Psoas muscle (tissue), 8 donors: ENCODE results near the gene MARK2. TPM values are rescaled to one million over a fixed set of nuclear protein-coding genes. Genes with fewer than 3 reads are reported as not detected.
"Not testable (repeated sequence)": the region's sequence is repeated elsewhere in the genome, so short reads cannot be mapped to it uniquely, and the experiment has no call there.

Experiments used
- ATAC-seq, 4 donors: fragments of 200-7000 bp; cut with Tn5 transposase; one replicate each; pipeline ENCODE4 v1.9.1; 2020; ENCODE audit warnings: moderate library complexity in 3 of 4, mild to moderate bottlenecking in 2 of 4
- DNase-seq, 2 donors: peaks; one replicate each; pipeline ENCODE4 v3.0.0-alpha.2; 2020
- H3K27ac ChIP-seq: fragments of 200-600 bp; one replicate; pipeline ENCODE4 v1.8.0; 2022
- H3K27me3 ChIP-seq, 3 donors: fragments of 200-600 bp in 1 of 3; one replicate each; pipeline versions ENCODE4 v1.6.1 to v1.8.0; 2013 to 2022; ENCODE audit warnings: low read length in 2 of 3, mild to moderate bottlenecking in 2 of 3, moderate library complexity in 1 of 3; ENCODE audit not compliant: insufficient read depth in 3 of 3
- H3K36me3 ChIP-seq, 2 donors: fragments of 200-600 bp in 1 of 2; one replicate each; pipeline versions ENCODE4 v1.6.1 to v1.8.0; 2013 to 2022; ENCODE audit warnings: low read depth in 1 of 2, mild to moderate bottlenecking in 1 of 2, moderate library complexity in 1 of 2; ENCODE audit not compliant: insufficient read depth in 1 of 2
- H3K4me1 ChIP-seq: fragments of 200-600 bp; one replicate; pipeline ENCODE4 v1.8.0; 2022
- H3K4me3 ChIP-seq: fragments of 200-600 bp; one replicate; pipeline ENCODE4 v1.8.0; 2022; ENCODE audit warnings: mild to moderate bottlenecking
- H3K9me3 ChIP-seq: fragments of 200-600 bp; one replicate; pipeline ENCODE4 v1.8.0; 2022
- CTCF ChIP-seq: fragments of 200-600 bp; IDR thresholded peaks from one replicate; pipeline ENCODE4 v1.8.0; 2022; ENCODE audit warnings: antibody characterized with exemption
- WGBS, 3 donors: extraction: QIAGEN DNeasy Blood & Tissue Kit; methylation state at CpG; one replicate each; pipeline versions ENCODE4 v1.1.6 to v1.1.7; 2013; 5-methylcytosine and 5-hydroxymethylcytosine counted together
- intact Hi-C, 2 donors: fragments of 100-400 bp; cut with DNase I; formaldehyde crosslinking; loops; one replicate each; pipeline versions ENCODE4 v1.11.0 to v1.14.2; 2022
- polyA plus RNA-seq, 3 donors: library from polyadenylated mRNA; stranded (reverse); fragments of 200-250 nt; gene quantifications; one replicate each; pipeline ENCODE4 v1.2.3, GENCODE V29; 2013
- total RNA-seq, 4 donors: library from RNA; stranded (reverse); fragmentation: NEBNext Ultra II Directional in 2 of 4; extraction: Animal tissue kit (Norgen Biotek cat#: 25700) in 2 of 4; gene quantifications; one replicate each; pipeline versions ENCODE4 v1.2.1 to v1.2.4, GENCODE V29; 2021 to 2023
- donor health status: healthy with polysubstance abuse.
- donor health status: DM: no; HTN: no; CAD: no; lungs with moderate emphysema.
- donor health status: Bipolar disorder and iron deficiency.
- donor health status: healthy.
- donor health status: DM: yes; HTN: yes; CAD: no.
- donor health status: DM: no; HTN: no; CAD: no.
- donor health status: DM: no; HTN: no; CAD: no.
- donor health status: DM: yes; HTN: yes; CAD: no.

The MARK2 gene
- total and polyA plus RNA-seq, 7 donors: 11.7 to 24.9 (median 22.2) TPM

- no peak for TF ChIP-seq CTCF
- Histone ChIP-seq H3K27me3 (no peaks in the 10 kb centered on the region), H3K4me1 (peaks cover 3% of the 10 kb centered on the region), H3K27ac (no peak overlapping the region), H3K4me3 (no peak overlapping the region), H3K9me3 (no peaks in the 10 kb centered on the region), H3K36me3 (no peaks in the 10 kb centered on the region)
- DNase-seq (no peak), ATAC-seq (no peak)
- 91 to 94% (median 92%) methylated on average over 5 of the region's 5 CpGs for WGBS, 3 donors
- intact Hi-C loops: no loop called here
Observed at GRCh38 chr11:63800921-63801320, 38.0 kb upstream of the MARK2 start.

DNA sequence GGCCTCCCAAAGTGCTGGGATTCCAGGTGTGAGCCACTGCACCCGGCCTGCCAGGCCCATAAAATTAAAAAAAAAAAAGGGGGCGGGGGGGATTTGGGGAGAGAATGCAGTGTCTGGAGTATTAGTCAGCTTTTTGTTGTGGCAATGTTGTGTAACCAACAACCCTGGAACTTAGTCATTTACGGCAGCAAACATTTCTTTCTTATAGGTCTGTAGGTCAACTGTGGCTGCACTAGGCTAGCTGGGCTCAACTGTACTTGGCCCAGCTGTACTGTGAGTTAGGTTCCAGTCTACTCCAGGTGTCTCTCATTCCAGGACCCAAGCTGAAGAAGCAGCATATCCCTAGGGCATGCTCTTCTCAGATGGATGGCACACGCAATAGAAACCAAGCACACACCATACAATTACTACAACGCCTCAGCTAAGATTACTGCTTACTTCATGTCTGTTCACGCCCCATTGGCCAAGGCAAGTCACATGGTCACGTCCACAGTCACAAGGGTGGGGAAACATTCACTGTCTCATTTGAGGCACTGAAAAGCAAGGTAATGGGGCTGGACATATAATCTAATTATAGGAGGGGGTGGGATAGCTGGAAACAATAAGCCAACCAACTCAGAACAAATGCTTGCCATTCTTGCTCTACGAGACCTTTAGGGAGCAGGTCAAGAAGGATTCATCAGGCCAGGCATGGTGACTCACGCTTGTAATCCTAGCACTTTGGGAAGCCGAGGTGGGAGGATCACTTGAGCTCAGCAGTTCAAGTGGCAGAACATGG, 36.1 kb upstream of the MARK2 start:
- intact Hi-C loops: no loop called here
- 74 to 82% (median 80%) methylated on average over 10 of the region's 10 CpGs for WGBS, 3 donors
- peak; percentile 61 to 84 (median 74) for ATAC-seq
- Histone ChIP-seq H3K4me1 (peaks cover 3% of the 10 kb centered on the region), H3K36me3 (no peaks in the 10 kb centered on the region), H3K4me3 (no peak overlapping the region), H3K27ac (no peak overlapping the region), H3K27me3 (no peaks in the 10 kb centered on the region), H3K9me3 (no peaks in the 10 kb centered on the region)
- no peak for TF ChIP-seq CTCF
- no peak for DNase-seq

GRCh38 chr11:63804259-63804658, 34.7 kb upstream of the MARK2 start:
- Histone ChIP-seq H3K36me3 (no peaks in the 10 kb centered on the region), H3K9me3 (no peaks in the 10 kb centered on the region), H3K4me3 (no peak overlapping the region), H3K4me1 (peaks cover 3% of the 10 kb centered on the region), H3K27ac (no peak overlapping the region), H3K27me3 (no peaks in the 10 kb centered on the region)
- DNase-seq (no peak), ATAC-seq (no peak)
- intact Hi-C loops: no loop called here
- TF ChIP-seq CTCF: no peak
- WGBS, 3 donors: 78 to 83% (median 81%) methylated on average over 6 of the region's 6 CpGs

- Histone ChIP-seq H3K27me3 (no peaks in the 10 kb centered on the region), H3K4me1 (peaks cover 3% of the 10 kb centered on the region), H3K27ac (no peak overlapping the region), H3K4me3 (no peak overlapping the region), H3K9me3 (no peaks in the 10 kb centered on the region), H3K36me3 (no peaks in the 10 kb centered on the region)
- ATAC-seq (peak in 1 of 4 donors; percentile 53), DNase-seq (no peak)
- no peak for TF ChIP-seq CTCF
- 58 to 66% (median 63%) methylated on average over 9 of the region's 9 CpGs for WGBS, 3 donors
- intact Hi-C loops: no loop called here
Observed at GRCh38 chr11:63805844-63806415, 33.0 kb upstream of the MARK2 start.

DNA sequence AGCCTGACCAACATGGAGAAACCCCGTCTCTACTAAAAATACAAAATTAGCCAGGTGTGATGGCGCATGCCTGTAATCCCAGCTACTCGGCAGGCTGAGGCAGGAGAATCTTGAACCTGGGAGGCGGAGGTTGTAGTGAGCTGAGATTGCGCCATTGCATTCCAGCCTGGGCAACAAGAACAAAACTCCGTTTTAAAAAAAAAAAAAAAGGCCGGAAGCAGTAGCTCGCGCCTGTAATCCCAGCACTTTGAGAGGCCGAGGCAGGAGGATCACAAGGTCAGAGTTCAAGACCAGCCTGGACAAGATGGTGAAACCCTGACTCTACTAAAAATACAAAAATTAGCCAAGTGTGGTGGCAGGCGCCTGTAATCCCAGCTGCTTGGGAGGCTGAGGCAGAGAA, 28.5 kb upstream of the MARK2 start:
- H3K9me3 ChIP-seq, H3K27ac ChIP-seq, H3K4me3 ChIP-seq, ATAC-seq, intact Hi-C loops, H3K27me3 ChIP-seq, DNase-seq, H3K36me3 ChIP-seq: not testable (repeated sequence)
- WGBS, 3 donors: 93 to 96% (median 93%) methylated on average over 8 to 11 of the region's 11 CpGs
- H3K4me1 ChIP-seq: peaks cover 11% of the 10 kb centered on the region
